Testis (tissue), 2 donors: ENCODE data around the gene SLC10A4.

Experiments
- CTCF ChIP-seq, 3 experiments: fragments of 450-650 bp in 2 of 3; fragments of 200-600 bp in 1 of 3; sonication (generic) in 1 of 3; IDR thresholded peaks; one replicate each; pipeline ENCODE4 v1.5.1; 2016 to 2019; ENCODE audit warnings: antibody characterized with exemption in 3 of 3, mild to moderate bottlenecking in 2 of 3, moderate library complexity in 1 of 3
- POLR2A ChIP-seq: fragments of 450-650 bp; IDR thresholded peaks from one replicate; pipeline ENCODE4 v1.6.1; 2017; ENCODE audit warnings: antibody characterized with exemption, mild to moderate bottlenecking, moderate library complexity

- no peak for TF ChIP-seq CTCF (IDR thresholded peaks at IDR 0.05)
- no peak for TF ChIP-seq POLR2A
Measured at GRCh38 chr4:48467442-48467841, 15.7 kb upstream of the SLC10A4 start.
